Measurements from ENCODE around the gene A3GALT2.

A3GALT2 gene

DNA sequence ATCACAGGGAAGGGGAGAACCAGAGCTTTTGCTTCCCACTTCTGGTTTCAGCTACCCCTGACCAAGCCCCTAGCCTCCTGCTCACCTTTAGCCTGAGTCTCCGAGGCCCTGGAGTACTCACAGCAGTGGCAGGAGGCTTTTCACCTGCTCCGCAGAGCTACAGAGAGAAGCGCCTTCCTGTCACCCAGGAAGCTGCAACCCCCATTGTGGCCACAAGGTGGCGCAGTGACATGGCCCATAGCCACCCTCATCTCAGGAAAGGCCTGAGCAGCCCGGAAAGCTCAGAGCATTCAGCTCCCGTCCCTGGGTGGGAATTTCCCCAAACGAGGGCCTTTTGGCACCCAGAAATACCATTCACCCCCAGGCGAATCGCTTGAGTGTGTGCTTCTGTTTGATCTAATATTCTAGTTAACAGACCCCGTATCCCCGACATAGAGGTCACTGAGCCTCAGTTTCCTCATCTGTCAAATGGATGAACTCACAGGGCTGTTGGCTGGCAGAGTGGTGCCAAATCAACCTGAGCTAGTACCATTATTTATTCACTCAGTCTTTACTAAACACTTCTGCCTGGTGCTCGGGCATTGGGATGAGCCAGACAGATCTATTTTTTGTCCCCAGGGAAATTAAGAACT, 25.3 kb downstream of the A3GALT2 start:
- Histone ChIP-seq H3K9me2 (ENCODE audit: low read depth, low read length) (no peaks in the 10 kb centered on the region), H3K9me3 (ENCODE audit: low read length) (no peaks in the 10 kb centered on the region), H3K79me2 (ENCODE audit: insufficient read depth, low read length) (no peaks in the 10 kb centered on the region), H4K20me1 (ENCODE audit: insufficient read depth, low read length) (no peaks in the 10 kb centered on the region), H3K4me2 (ENCODE audit: low read length) (no peak overlapping the region), H3K9ac (ENCODE audit: low read length) (no peak overlapping the region), H3K4me3 (ENCODE audit: low read depth, low read length, poor library complexity, severe bottlenecking) (no peak overlapping the region), H3K27ac (ENCODE audit: low read depth, low read length, poor library complexity, severe bottlenecking) (no peak overlapping the region), H2AFZ (ENCODE audit: low read length) (no peak overlapping the region), H3F3A (ENCODE audit: insufficient read depth, low read length) (no peaks in the 10 kb centered on the region), H3K36me3 (ENCODE audit: insufficient read depth, low read length) (no peaks in the 10 kb centered on the region), H3K4me1 (ENCODE audit: insufficient read depth, low read length, severe bottlenecking) (no peaks in the 10 kb centered on the region), H3K27me3 (ENCODE audit: insufficient read depth, low read length) (no peaks in the 10 kb centered on the region)
- TF ChIP-seq CTCF (IDR thresholded peaks at IDR 0.05; ENCODE audit: low read length) (peak; percentile 87), EZH2 (IDR thresholded peaks at IDR 0.05; ENCODE audit: borderline replicate concordance, low read length) (no peak)

DNA sequence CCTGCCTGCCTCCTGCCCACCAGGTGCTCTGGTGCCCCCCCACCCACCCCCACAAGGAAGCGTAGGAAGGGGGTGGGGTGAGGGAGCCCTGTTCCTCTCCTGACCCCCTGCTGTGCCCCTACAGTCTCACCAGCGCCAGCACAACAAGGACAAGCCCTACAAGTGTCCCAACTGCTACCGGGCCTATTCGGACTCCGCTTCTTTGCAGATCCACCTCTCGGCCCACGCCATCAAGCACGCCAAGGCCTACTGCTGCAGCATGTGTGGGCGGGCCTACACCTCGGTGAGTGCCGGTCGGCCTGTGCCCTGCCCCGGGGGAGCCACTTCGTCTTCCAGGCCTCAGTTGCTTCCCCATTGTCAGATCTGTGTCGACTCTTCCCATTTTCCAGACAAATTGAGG, 25.9 kb downstream of the A3GALT2 start:
- no peaks in the 10 kb centered on the region for H3K36me3 ChIP-seq (ENCODE audit: insufficient read depth, low read length)

GRCh38 chr1:33294071-33295010, 26.6 kb downstream of the A3GALT2 start:
- no peaks in the 10 kb centered on the region for H3K36me3 ChIP-seq (ENCODE audit: insufficient read depth, low read length)
- no peaks in the 10 kb centered on the region for H3F3A ChIP-seq (ENCODE audit: insufficient read depth, low read length)
- no peaks in the 10 kb centered on the region for H3K9me3 ChIP-seq (ENCODE audit: low read length)
- no peak overlapping the region for H3K27ac ChIP-seq (ENCODE audit: low read depth, low read length, poor library complexity, severe bottlenecking)
- H3K4me3 ChIP-seq (ENCODE audit: low read depth, low read length, poor library complexity, severe bottlenecking): no peak overlapping the region
- no peak overlapping the region for H2AFZ ChIP-seq (ENCODE audit: low read length)
- H3K4me2 ChIP-seq (ENCODE audit: low read length): no peak overlapping the region
- H3K9me2 ChIP-seq (ENCODE audit: low read depth, low read length): no peaks in the 10 kb centered on the region
- H3K79me2 ChIP-seq (ENCODE audit: insufficient read depth, low read length): no peaks in the 10 kb centered on the region
- H3K27me3 ChIP-seq (ENCODE audit: insufficient read depth, low read length): peaks cover under 1% of the 10 kb centered on the region; the same call in 1 of the 2 replicates
- H3K9ac ChIP-seq (ENCODE audit: low read length): no peak overlapping the region
- TF ChIP-seq EZH2 (IDR thresholded peaks at IDR 0.05; ENCODE audit: borderline replicate concordance, low read length): no peak
- TF ChIP-seq CTCF (IDR thresholded peaks at IDR 0.05; ENCODE audit: low read length): no peak
- no peaks in the 10 kb centered on the region for H3K4me1 ChIP-seq (ENCODE audit: insufficient read depth, low read length, severe bottlenecking)
- no peaks in the 10 kb centered on the region for H4K20me1 ChIP-seq (ENCODE audit: insufficient read depth, low read length)

More for the DNA sequence above, 25.9 kb downstream of the A3GALT2 start:
- Histone ChIP-seq H3K27ac (ENCODE audit: low read depth, low read length, poor library complexity, severe bottlenecking) (no peak overlapping the region), H3K4me2 (ENCODE audit: low read length) (no peak overlapping the region), H3K9me2 (ENCODE audit: low read depth, low read length) (no peaks in the 10 kb centered on the region), H2AFZ (ENCODE audit: low read length) (no peak overlapping the region), H3K27me3 (ENCODE audit: insufficient read depth, low read length) (no peaks in the 10 kb centered on the region), H3K4me1 (ENCODE audit: insufficient read depth, low read length, severe bottlenecking) (no peaks in the 10 kb centered on the region), H3K9me3 (ENCODE audit: low read length) (no peaks in the 10 kb centered on the region), H3K79me2 (ENCODE audit: insufficient read depth, low read length) (no peaks in the 10 kb centered on the region), H3F3A (ENCODE audit: insufficient read depth, low read length) (no peaks in the 10 kb centered on the region), H3K4me3 (ENCODE audit: low read depth, low read length, poor library complexity, severe bottlenecking) (no peak overlapping the region), H3K9ac (ENCODE audit: low read length) (no peak overlapping the region), H4K20me1 (ENCODE audit: insufficient read depth, low read length) (no peaks in the 10 kb centered on the region)
- TF ChIP-seq EZH2 (IDR thresholded peaks at IDR 0.05; ENCODE audit: borderline replicate concordance, low read length): no peak
- no peak for TF ChIP-seq CTCF (IDR thresholded peaks at IDR 0.05; ENCODE audit: low read length)

Measured in OCI-LY1 (cell line).